Activated naive CD4-positive, alpha-beta T cell treated with anti-CD3 and anti-CD28 coated beads for 36 hours (primary cell): ENCODE results near the gene STON1. TPM values are rescaled to one million over a fixed set of nuclear protein-coding genes. Genes with fewer than 3 reads are reported as not detected.
"Not testable (repeated sequence)": the region's sequence is repeated elsewhere in the genome, so short reads cannot be mapped to it uniquely, and the experiment has no call there.

ENCODE experiments used
- CTCF ChIA-PET: fragments of 350-600 bp; sonication (Branson Sonifier 250); formaldehyde crosslinking; loops from one replicate; lab custom pipeline; 2021; ENCODE audit warnings: antibody characterized with exemption; lab: Charles Lee
- DNase-seq: peaks from one replicate; pipeline ENCODE4 v3.0.0-alpha.2; 2020
- H3K27ac Mint-ChIP-seq: one replicate; pipeline ENCODE4 v1.8.0; 2021; ENCODE audit warnings: mild to moderate bottlenecking, mixed read lengths
- H3K27me3 Mint-ChIP-seq: one replicate; pipeline ENCODE4 v1.8.0; 2021; ENCODE audit warnings: low read depth, mixed read lengths
- H3K36me3 Mint-ChIP-seq: one replicate; pipeline ENCODE4 v1.8.0; 2021; ENCODE audit warnings: low read depth, mixed read lengths
- H3K4me1 Mint-ChIP-seq: one replicate; pipeline ENCODE4 v1.8.0; 2021; ENCODE audit warnings: low read depth, mixed read lengths
- H3K4me3 Mint-ChIP-seq: one replicate; pipeline ENCODE4 v1.8.0; 2021; ENCODE audit warnings: mild to moderate bottlenecking, moderate library complexity, mixed read lengths
- H3K9me3 Mint-ChIP-seq: one replicate; pipeline ENCODE4 v1.8.0; 2021; ENCODE audit warnings: mixed read lengths
- intact Hi-C: fragments of 100-400 bp; cut with micrococcal nuclease; formaldehyde crosslinking; loops from one replicate; pipeline ENCODE4 v1.15.1; 2023
- total RNA-seq, 2 experiments: library from RNA; stranded (reverse); gene quantifications; one replicate each; pipeline ENCODE4 v1.2.3, GENCODE V29; 2021

Gene STON1
- total RNA-seq, 2 experiments from 2014 or later: 0.45 to 0.57 TPM

DNA sequence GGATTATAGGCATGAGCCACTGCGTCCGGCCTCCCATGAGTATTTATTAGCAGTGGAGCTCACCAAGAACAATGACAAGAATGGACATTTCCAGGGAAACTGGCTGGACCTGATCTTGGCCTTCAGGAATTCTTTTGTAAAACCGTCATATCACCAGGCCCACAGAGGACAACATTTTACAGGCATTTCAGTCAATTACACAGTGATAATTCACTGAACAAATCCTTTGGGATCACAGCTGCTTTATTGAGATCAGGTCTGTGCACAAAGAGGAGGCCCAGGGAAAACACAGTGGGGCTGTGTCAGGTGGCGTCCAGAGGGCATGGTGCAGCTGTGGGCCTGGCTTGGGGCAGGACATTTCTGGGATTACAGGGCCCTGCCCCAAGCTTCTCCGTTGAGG lies 57.6 kb downstream of the STON1 start:
- CTCF ChIA-PET: no interaction called here
- no peak overlapping the region for H3K4me3 Mint-ChIP-seq
- no peaks in the 10 kb centered on the region for H3K9me3 Mint-ChIP-seq
- H3K27me3 Mint-ChIP-seq: no peaks in the 10 kb centered on the region
- intact Hi-C loops: no loop called here
- H3K36me3 Mint-ChIP-seq: no peaks in the 10 kb centered on the region
- DNase-seq: no peak
- H3K27ac Mint-ChIP-seq: no peak overlapping the region
- no peaks in the 10 kb centered on the region for H3K4me1 Mint-ChIP-seq

DNA sequence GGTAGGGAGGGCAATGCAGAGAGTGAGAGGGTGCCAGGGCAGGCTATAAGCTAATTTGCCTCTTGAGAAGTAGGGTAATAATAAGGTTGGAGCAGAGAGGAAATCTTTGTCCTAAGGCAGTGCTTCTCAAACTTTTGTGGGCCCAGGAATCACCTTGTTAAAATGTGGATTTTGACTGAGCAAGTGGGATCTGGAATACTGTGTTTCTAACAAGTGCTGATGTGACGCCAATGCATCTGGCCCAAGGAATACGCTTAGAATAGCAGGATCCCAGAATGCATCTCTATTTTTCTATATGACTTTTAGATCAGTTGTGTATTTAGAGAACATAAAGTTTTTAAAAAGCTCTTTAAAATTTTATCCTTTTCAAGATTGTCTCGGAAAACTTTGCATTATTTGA lies 58.0 kb downstream of the STON1 start:
- H3K36me3 Mint-ChIP-seq: no peaks in the 10 kb centered on the region
- H3K4me3 Mint-ChIP-seq: no peak overlapping the region
- CTCF ChIA-PET: interaction anchor here (0.5 to 1.2 kb wide), 3 partner anchors 139 to 369 kb away, joined by 3 to 7 read pairs (median 3); no protein-coding TSS in a partner anchor
- no peaks in the 10 kb centered on the region for H3K9me3 Mint-ChIP-seq
- no peak for DNase-seq
- H3K4me1 Mint-ChIP-seq: no peaks in the 10 kb centered on the region
- intact Hi-C loops: no loop called here
- H3K27me3 Mint-ChIP-seq: no peaks in the 10 kb centered on the region
- H3K27ac Mint-ChIP-seq: no peak overlapping the region

DNA sequence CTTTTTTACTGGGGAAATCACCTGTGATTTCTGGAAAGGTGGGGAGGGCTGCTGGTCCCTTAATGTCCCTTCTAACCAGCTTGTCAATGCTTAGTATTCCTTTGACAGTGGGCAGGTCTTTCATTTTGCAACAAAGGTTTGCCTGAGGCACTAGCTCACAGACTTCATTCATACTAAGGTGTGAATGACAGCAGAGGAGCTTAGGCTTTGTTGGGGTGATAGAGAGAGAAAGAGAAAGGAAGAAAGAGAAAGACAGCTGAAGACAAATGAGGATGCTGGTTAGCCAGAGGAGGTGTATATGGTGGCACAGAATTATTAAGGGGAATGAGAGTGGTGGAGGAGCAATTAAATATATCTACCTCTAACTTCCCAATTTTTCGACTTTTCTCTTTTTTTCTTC lies 58.8 kb downstream of the STON1 start:
- intact Hi-C loops: no loop called here
- Mint-ChIP-seq H3K36me3 (no peaks in the 10 kb centered on the region), H3K4me3 (no peak overlapping the region), H3K9me3 (no peaks in the 10 kb centered on the region), H3K27ac (no peak overlapping the region), H3K27me3 (no peaks in the 10 kb centered on the region), H3K4me1 (no peaks in the 10 kb centered on the region)
- CTCF ChIA-PET: interaction anchor here (0.6 to 1.2 kb wide), 3 partner anchors 140 to 242 kb away, joined by 3 read pairs; no protein-coding TSS in a partner anchor
- DNase-seq: no peak

GRCh38 chr2:48589170-48589767 lies 59.3 kb downstream of the STON1 start:
- peak; percentile 19 for DNase-seq
- H3K9me3 Mint-ChIP-seq: no peaks in the 10 kb centered on the region
- H3K4me3 Mint-ChIP-seq: no peak overlapping the region
- no peaks in the 10 kb centered on the region for H3K36me3 Mint-ChIP-seq
- no peaks in the 10 kb centered on the region for H3K27me3 Mint-ChIP-seq
- no peak overlapping the region for H3K27ac Mint-ChIP-seq
- no peaks in the 10 kb centered on the region for H3K4me1 Mint-ChIP-seq
- intact Hi-C loops: no loop called here
- CTCF ChIA-PET: interaction anchor here (0.6 to 1.2 kb wide), 2 partner anchors 141 to 241 kb away, joined by 3 read pairs; no protein-coding TSS in a partner anchor

- Mint-ChIP-seq H3K4me1 (no peaks in the 10 kb centered on the region), H3K9me3 (no peaks in the 10 kb centered on the region), H3K27ac (no peak overlapping the region), H3K27me3 (no peaks in the 10 kb centered on the region), H3K36me3 (no peaks in the 10 kb centered on the region), H3K4me3 (no peak overlapping the region)
- intact Hi-C loops: no loop called here
- CTCF ChIA-PET: interaction anchor here (0.6 to 1.7 kb wide), 2 partner anchors 10 to 68 kb away, joined by 3 to 5 read pairs; no protein-coding TSS in a partner anchor
- no peak for DNase-seq
Measured at GRCh38 chr2:48590017-48590416, 60.1 kb downstream of the STON1 start.

- no peak overlapping the region for H3K27ac Mint-ChIP-seq
- no peak overlapping the region for H3K4me3 Mint-ChIP-seq
- no peaks in the 10 kb centered on the region for H3K36me3 Mint-ChIP-seq
- intact Hi-C loops: no loop called here
- H3K9me3 Mint-ChIP-seq: no peaks in the 10 kb centered on the region
- H3K27me3 Mint-ChIP-seq: no peaks in the 10 kb centered on the region
- no peak for DNase-seq
- CTCF ChIA-PET: no interaction called here
- H3K4me1 Mint-ChIP-seq: no peaks in the 10 kb centered on the region
Measured at GRCh38 chr2:48592067-48592466, 62.1 kb downstream of the STON1 start.

DNA sequence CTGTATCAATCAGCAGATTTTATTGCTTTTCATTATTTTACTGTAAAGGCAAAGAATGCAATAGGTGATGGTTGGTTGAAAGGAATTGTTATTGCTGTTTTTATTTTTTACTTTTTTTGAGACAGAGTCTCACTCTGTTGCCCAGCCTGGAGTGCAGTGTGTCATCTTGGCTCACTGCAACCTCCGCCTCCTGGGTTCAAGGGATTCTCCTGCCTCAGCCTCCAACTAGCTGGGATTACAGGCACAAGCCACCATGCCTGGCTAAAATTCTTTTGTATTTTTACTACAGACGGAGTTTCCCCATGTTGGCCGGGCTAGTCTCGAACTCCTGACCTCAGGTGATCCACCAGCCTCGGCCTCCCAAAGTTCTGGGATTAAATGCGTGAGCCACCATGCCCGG lies 66.8 kb downstream of the STON1 start:
- H3K36me3 Mint-ChIP-seq, H3K27ac Mint-ChIP-seq, H3K9me3 Mint-ChIP-seq, intact Hi-C loops, H3K27me3 Mint-ChIP-seq, H3K4me1 Mint-ChIP-seq, DNase-seq, CTCF ChIA-PET, H3K4me3 Mint-ChIP-seq: not testable (repeated sequence)

- no peak for DNase-seq
- Mint-ChIP-seq H3K4me1 (no peaks in the 10 kb centered on the region), H3K27me3 (peaks cover 4% of the 10 kb centered on the region), H3K4me3 (no peak overlapping the region), H3K9me3 (no peaks in the 10 kb centered on the region), H3K27ac (no peak overlapping the region), H3K36me3 (no peaks in the 10 kb centered on the region)
- intact Hi-C loops: no loop called here
- CTCF ChIA-PET: no interaction called here
Measured at GRCh38 chr2:48597492-48597891, 67.5 kb downstream of the STON1 start.

DNA sequence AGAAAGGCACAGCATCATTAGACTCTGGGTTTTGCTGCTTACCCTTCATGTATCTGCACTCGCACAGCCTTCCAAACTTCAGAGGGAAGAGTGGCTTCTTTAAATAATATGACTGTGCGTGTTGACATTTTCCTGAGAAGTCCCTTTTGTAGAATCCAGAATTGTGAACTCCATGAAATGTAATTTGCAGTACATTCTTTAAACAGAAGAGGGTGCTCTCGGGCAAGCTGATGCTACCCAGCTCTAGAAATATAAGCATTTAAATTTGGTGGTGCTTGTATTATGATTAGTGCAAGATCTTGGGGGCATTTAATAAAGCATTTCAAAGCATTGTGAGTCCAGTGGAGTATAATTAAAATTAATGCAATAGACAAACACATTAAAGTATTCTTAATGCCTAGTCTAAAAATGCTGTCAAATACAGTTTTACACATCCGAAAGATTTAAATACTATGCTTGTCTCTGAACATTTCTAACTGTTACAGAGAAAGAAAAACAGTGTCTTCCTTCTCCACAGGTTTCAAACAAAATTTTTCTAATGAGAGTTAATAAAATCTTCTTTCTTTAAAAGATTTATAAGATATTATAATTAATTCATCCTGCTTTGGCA lies 70.4 kb downstream of the STON1 start:
- H3K4me3 Mint-ChIP-seq: no peak overlapping the region
- peaks cover 4% of the 10 kb centered on the region for H3K27me3 Mint-ChIP-seq
- DNase-seq: no peak
- intact Hi-C loops: loop anchor here (5.0 to 10.0 kb wide), 3 partner anchors 154 to 1542 kb away; partner anchors contain the start of gene LHCGR
- no peaks in the 10 kb centered on the region for H3K36me3 Mint-ChIP-seq
- no peaks in the 10 kb centered on the region for H3K9me3 Mint-ChIP-seq
- CTCF ChIA-PET: interaction anchor here (0.7 to 1.4 kb wide), 3 partner anchors 9 to 167 kb away, joined by 3 to 5 read pairs (median 4); no protein-coding TSS in a partner anchor
- no peak overlapping the region for H3K27ac Mint-ChIP-seq
- H3K4me1 Mint-ChIP-seq: no peaks in the 10 kb centered on the region

DNA sequence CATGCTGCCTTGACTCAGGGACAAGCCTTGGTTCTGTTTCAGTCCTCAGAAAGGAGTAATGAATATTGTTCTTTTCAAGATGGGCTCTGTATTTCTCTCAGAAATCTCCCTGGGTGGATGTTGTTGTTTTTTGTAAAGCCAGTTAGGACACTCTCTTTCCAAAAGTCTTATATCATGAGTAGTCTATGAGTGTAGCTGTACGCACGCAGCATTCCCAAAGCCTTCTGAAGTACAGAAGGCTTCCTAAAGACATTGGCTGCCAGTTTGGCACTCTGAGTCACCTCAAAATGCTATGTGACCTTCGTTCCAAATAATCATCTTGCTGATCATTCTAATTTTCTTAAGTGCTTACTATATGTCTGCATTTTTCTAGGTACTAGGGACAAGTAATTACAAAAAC lies 71.0 kb downstream of the STON1 start:
- H3K4me1 Mint-ChIP-seq: no peaks in the 10 kb centered on the region
- peaks cover 4% of the 10 kb centered on the region for H3K27me3 Mint-ChIP-seq
- no peak overlapping the region for H3K27ac Mint-ChIP-seq
- no peak overlapping the region for H3K4me3 Mint-ChIP-seq
- no peaks in the 10 kb centered on the region for H3K36me3 Mint-ChIP-seq
- intact Hi-C loops: loop anchor here (1.0 to 10.0 kb wide), 4 partner anchors 154 to 1891 kb away; partner anchors contain the start of gene LHCGR
- CTCF ChIA-PET: interaction anchor here (1.4 kb wide), 1 partner anchor 10 kb away, joined by 5 read pairs; no protein-coding TSS in a partner anchor
- DNase-seq: no peak
- H3K9me3 Mint-ChIP-seq: no peaks in the 10 kb centered on the region

DNA sequence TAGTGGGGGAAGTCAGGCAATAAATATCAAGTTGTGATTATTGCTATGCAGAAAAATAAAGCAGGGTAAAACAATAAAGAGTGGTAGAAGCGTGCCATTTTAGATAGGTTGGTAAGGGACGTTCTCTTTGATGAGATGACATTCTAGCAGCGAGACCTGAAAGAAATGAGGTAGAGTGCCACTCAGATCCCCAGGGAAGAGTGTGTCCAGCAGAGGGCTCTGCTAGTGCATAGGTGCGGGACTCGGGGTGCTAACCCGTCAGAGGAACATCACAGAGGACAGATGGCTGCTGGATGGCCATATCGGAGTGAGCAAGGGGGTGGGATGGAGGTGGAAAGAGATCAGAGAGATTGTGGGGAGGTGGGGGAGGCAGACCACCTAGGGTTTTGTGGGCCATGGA lies 71.4 kb downstream of the STON1 start:
- intact Hi-C loops: loop anchor here (1.0 to 10.0 kb wide), 4 partner anchors 153 to 1891 kb away; partner anchors contain the start of gene LHCGR
- H3K36me3 Mint-ChIP-seq: no peaks in the 10 kb centered on the region
- H3K9me3 Mint-ChIP-seq: no peaks in the 10 kb centered on the region
- H3K4me1 Mint-ChIP-seq: no peaks in the 10 kb centered on the region
- no peak overlapping the region for H3K27ac Mint-ChIP-seq
- H3K4me3 Mint-ChIP-seq: no peak overlapping the region
- peak; percentile 27 for DNase-seq
- CTCF ChIA-PET: no interaction called here
- peaks cover 4% of the 10 kb centered on the region for H3K27me3 Mint-ChIP-seq

GRCh38 chr2:48605482-48606175 lies 75.7 kb downstream of the STON1 start:
- Mint-ChIP-seq H3K27me3 (no peaks in the 10 kb centered on the region), H3K27ac (no peak overlapping the region), H3K9me3 (no peaks in the 10 kb centered on the region), H3K4me3 (no peak overlapping the region), H3K4me1 (no peaks in the 10 kb centered on the region), H3K36me3 (no peaks in the 10 kb centered on the region)
- DNase-seq: no peak
- intact Hi-C loops: loop anchor here (10.0 kb wide), 1 partner anchor 149 kb away; the partner anchor contains the start of gene LHCGR
- CTCF ChIA-PET: no interaction called here
